ENCODE data around the gene GTF2A2.

GTF2A2 gene

GRCh38 chr15:59591356-59591755 lies 66.0 kb downstream of the GTF2A2 start:
- POLR2A ChIA-PET = no interaction called here
- no peak for TF ChIP-seq CTCF (IDR thresholded peaks at IDR 0.05; ENCODE audit: insufficient read depth, low read length, missing control alignments)
- CTCF ChIA-PET = no interaction called here

GRCh38 chr15:59590027-59590426 lies 67.3 kb downstream of the GTF2A2 start:
- ChIA-PET CTCF (interaction anchor here (1.4 kb wide), 1 partner anchor 57 kb away, joined by 4 read pairs; no protein-coding TSS in a partner anchor), POLR2A (no interaction called here)

More at GRCh38 chr15:59591356-59591755, 66.0 kb downstream of the GTF2A2 start:
- no peak for DNase-seq (ENCODE audit: low read depth, low spot score)
- H3K4me3 ChIP-seq (ENCODE audit: low read depth, low read length) = no peak overlapping the region

More at GRCh38 chr15:59590027-59590426, 67.3 kb downstream of the GTF2A2 start:
- TF ChIP-seq CTCF (IDR thresholded peaks at IDR 0.05; ENCODE audit: insufficient read depth, low read length, missing control alignments) = no peak
- H3K4me3 ChIP-seq (ENCODE audit: low read depth, low read length) = no peak overlapping the region
- DNase-seq (ENCODE audit: low read depth, low spot score) = no peak
